GM20000 (cell line): ENCODE data around the gene ZNF662.

Experiments used
- DNase-seq: peaks from one replicate; pipeline ENCODE4 v3.0.0; 2012; ENCODE audit warnings: low spot score
- TF ChIP-seq, protein P1 (sequence below): IDR thresholded peaks from 2 replicates; pipeline ENCODE4 v1.5.1; 2012; ENCODE audit warnings: mild to moderate bottlenecking, control low read depth; ENCODE audit errors: extremely low read depth, missing control alignments

Gene ZNF662

DNA sequence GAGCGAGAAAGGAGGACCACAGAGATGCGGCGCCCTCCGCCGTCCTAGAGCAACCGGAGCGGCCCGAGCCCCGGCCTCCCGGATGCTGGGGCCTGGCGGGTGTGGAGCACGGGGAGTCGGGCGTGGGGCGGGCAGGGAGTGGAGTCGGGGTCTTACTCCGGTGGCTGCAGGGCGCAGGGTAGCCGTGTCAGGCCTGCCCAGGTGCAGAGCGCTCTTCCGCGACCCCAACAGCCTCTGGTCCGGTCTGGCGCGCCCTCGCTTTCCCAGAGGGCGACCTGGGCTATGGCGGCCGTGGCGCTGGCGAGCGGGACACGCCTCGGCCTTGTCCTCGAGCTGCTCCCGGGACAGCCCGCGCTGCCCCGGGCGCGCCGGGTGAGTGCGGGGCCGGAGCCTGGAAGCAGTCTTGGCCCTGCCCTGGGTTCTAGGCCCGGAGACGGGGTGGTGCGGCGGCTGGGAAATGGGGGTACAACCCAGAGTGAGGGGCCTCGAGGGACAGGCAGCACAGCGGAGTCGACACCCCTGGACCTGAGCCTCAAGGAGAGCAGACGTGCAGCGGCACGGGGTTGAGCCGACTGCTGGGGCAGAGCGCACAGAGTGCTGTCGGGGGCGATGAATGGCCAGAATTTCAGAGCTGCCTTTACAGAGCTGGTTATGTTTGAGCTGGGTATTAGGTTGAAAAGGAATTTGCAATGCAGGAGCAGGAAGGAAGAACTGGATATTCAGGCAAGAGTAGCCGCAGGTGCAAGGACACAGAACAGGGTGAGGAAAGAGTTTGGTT lies at the start of gene ZNF662:
Gene ZNF662, plus strand, starts transcription at position 73 of the 778 bp plus-strand sequence. CDS start 1,973 bp downstream, outside the sequence.
- TF ChIP-seq, protein P1, sequence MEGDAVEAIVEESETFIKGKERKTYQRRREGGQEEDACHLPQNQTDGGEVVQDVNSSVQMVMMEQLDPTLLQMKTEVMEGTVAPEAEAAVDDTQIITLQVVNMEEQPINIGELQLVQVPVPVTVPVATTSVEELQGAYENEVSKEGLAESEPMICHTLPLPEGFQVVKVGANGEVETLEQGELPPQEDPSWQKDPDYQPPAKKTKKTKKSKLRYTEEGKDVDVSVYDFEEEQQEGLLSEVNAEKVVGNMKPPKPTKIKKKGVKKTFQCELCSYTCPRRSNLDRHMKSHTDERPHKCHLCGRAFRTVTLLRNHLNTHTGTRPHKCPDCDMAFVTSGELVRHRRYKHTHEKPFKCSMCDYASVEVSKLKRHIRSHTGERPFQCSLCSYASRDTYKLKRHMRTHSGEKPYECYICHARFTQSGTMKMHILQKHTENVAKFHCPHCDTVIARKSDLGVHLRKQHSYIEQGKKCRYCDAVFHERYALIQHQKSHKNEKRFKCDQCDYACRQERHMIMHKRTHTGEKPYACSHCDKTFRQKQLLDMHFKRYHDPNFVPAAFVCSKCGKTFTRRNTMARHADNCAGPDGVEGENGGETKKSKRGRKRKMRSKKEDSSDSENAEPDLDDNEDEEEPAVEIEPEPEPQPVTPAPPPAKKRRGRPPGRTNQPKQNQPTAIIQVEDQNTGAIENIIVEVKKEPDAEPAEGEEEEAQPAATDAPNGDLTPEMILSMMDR = no peak

DNA sequence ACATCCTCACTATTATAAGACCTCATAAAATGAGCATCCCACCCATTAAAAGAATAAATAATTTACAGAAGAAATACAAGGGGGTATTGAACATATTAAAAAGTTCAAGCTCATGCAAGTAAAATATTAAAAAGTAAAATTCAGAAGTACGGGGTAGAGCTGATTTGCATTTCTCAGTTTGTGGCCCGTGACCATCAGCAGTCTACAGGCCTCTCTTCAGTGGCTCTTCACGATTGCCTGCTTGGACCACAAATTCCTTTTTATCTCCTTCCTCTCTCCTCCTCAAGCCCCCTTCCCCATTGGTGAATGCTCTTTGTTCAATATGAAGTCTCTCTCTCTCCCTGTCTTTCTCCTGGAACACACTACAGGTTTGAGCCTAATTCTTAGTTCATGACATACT lies 49.4 kb upstream of the ZNF662 start:
- no peak for DNase-seq

More for the DNA sequence above, at the start of gene ZNF662:
- DNase-seq = no peak

DNA sequence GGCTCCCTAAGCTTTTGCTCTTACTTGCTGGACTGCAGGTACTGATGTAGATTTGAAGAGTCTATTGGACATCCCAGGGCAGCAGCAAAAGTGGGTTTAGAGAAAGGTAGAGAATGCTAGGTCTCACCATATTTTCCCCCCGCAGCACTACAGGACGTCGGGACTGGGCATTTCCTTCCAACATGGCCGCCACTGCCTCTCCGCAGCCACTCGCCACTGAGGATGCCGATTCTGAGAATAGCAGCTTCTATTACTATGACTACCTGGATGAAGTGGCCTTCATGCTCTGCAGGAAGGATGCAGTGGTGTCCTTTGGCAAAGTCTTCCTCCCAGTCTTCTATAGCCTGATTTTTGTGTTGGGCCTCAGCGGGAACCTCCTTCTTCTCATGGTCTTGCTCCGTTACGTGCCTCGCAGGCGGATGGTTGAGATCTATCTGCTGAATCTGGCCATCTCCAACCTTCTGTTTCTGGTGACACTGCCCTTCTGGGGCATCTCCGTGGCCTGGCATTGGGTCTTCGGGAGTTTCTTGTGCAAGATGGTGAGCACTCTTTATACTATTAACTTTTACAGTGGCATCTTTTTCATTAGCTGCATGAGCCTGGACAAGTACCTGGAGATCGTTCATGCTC lies 41.5 kb upstream of the ZNF662 start:
- DNase-seq = no peak
- TF ChIP-seq, protein P1 = no peak

More for the DNA sequence above, 49.4 kb upstream of the ZNF662 start:
- TF ChIP-seq, protein P1 = no peak

DNA sequence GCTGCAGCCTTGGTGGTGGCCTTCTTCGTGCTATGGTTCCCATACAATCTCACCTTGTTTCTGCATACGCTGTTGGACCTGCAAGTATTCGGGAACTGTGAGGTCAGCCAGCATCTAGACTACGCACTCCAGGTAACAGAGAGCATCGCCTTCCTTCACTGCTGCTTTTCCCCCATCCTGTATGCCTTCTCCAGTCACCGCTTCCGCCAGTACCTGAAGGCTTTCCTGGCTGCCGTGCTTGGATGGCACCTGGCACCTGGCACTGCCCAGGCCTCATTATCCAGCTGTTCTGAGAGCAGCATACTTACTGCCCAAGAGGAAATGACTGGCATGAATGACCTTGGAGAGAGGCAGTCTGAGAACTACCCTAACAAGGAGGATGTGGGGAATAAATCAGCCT lies 40.7 kb upstream of the ZNF662 start:
- TF ChIP-seq, protein P1 = no peak
- DNase-seq = no peak

DNA sequence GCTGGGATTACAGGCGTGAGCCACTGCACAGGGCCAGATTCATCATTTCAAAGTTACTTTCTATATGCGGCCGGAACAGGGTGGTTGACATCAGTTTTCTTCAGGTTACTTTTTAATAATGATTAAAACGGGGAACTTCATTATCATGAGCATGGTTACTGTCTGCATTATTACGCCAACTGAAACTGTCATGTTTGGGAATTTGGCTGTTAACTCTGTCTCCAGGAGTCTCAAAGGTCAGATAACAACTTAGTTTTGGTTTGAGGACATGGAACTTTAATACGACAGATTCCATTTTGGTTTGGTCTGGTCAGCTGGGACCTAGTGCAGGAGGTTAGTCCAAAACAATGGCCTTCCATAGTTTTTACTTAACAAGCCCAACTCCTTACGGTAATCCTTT lies 38.8 kb upstream of the ZNF662 start:
- TF ChIP-seq, protein P1 = no peak
- DNase-seq = no peak

DNA sequence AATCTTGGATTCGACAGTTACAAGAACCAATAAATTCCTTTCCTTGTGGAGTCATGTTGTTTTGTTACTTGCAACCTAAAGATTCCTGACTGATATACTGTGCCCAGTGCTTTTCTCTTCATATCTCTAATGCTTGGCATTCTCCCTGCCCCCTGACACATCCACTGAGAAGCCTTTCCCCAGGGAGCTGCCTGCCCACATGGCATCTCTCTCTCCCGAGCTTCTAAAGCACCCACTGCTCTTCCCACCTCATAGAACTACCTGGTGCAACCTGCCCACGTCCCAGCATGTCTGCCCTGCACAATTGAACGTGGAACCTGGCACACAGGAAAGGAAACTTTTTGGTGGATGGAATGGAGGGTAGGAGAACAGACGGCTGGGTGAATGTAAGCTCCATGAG lies 37.1 kb upstream of the ZNF662 start:
- no peak for DNase-seq
- TF ChIP-seq, protein P1 = no peak

DNA sequence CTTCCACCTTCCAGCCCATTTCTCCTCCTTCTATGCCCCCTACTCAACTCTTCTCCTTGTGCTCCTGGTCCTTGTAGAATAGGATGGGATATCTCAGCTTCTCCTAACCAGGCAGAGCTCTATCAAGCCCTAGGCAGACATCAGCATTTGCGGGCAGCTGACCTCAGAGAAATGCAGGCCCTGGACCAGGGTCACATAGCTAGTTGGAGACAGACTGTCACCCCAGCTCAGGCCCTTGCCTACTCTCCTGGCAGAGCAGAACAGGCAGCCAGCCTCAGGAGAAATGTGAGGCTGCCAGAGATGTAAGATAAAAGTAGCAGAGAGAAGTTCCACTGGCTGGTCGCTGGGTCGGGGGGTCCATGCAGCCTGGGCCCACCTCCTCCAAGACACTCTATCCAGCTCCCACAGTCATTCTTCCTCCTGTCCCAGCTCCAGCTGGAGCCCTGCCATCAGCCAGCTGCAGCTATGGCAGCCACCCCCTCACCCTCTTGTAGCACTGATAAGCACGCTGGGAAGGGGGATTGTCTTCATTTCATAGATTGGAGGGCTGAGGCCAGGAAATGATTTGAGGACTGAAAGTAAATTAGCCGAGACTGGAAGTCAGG lies 34.2 kb upstream of the ZNF662 start:
- TF ChIP-seq, protein P1 = no peak
- no peak for DNase-seq
